Measurements from ENCODE around the gene CMIP.

CMIP gene

GRCh38 chr16:81514568-81515258 is 70.1 kb downstream of the CMIP start:
- Histone ChIP-seq H3K27ac (no peak overlapping the region), H3K4me2 (ENCODE audit: low read length) (no peak overlapping the region), H3K9ac (no peak overlapping the region), H2AFZ (no peak overlapping the region), H3K4me3 (ENCODE audit: low read depth, low read length) (no peak overlapping the region), H3K9me3 (ENCODE audit: control insufficient read depth, low read length) (no peaks in the 10 kb centered on the region), H3K79me2 (peaks cover 17% of the 10 kb centered on the region), H3K4me1 (no peaks in the 10 kb centered on the region), H3K36me3 (ENCODE audit: control insufficient read depth, insufficient read depth, low read length) (no peaks in the 10 kb centered on the region), H3K27me3 (ENCODE audit: control insufficient read depth, insufficient read depth, low read length) (no peaks in the 10 kb centered on the region)
- no peak for TF ChIP-seq CTCF (IDR thresholded peaks at IDR 0.05)

- H3K4me2 ChIP-seq (ENCODE audit: low read length), result no peak overlapping the region
- no peak for TF ChIP-seq CTCF (IDR thresholded peaks at IDR 0.05)
- H3K27ac ChIP-seq, result no peak overlapping the region
- H3K4me3 ChIP-seq (ENCODE audit: low read depth, low read length), result no peak overlapping the region
- H3K36me3 ChIP-seq (ENCODE audit: control insufficient read depth, insufficient read depth, low read length), result no peaks in the 10 kb centered on the region
- no peaks in the 10 kb centered on the region for H3K4me1 ChIP-seq
- H2AFZ ChIP-seq, result no peak overlapping the region
- H3K27me3 ChIP-seq (ENCODE audit: control insufficient read depth, insufficient read depth, low read length), result no peaks in the 10 kb centered on the region
- peaks cover 13% of the 10 kb centered on the region for H3K79me2 ChIP-seq
- H3K9ac ChIP-seq, result no peak overlapping the region
- H3K9me3 ChIP-seq (ENCODE audit: control insufficient read depth, low read length), result no peaks in the 10 kb centered on the region
Measured at GRCh38 chr16:81515281-81515680, 70.7 kb downstream of the CMIP start.

GRCh38 chr16:81515721-81516120 is 71.1 kb downstream of the CMIP start:
- Histone ChIP-seq H3K27ac (no peak overlapping the region), H3K4me1 (no peaks in the 10 kb centered on the region), H3K9ac (no peak overlapping the region), H3K4me2 (ENCODE audit: low read length) (no peak overlapping the region), H3K27me3 (ENCODE audit: control insufficient read depth, insufficient read depth, low read length) (no peaks in the 10 kb centered on the region), H2AFZ (no peak overlapping the region), H3K4me3 (ENCODE audit: low read depth, low read length) (no peak overlapping the region), H3K36me3 (ENCODE audit: control insufficient read depth, insufficient read depth, low read length) (no peaks in the 10 kb centered on the region), H3K79me2 (peaks cover 13% of the 10 kb centered on the region), H3K9me3 (ENCODE audit: control insufficient read depth, low read length) (no peaks in the 10 kb centered on the region)
- no peak for TF ChIP-seq CTCF (IDR thresholded peaks at IDR 0.05)

- no peak for TF ChIP-seq CTCF (IDR thresholded peaks at IDR 0.05)
- H3K79me2 ChIP-seq, result peaks cover 13% of the 10 kb centered on the region
- no peak overlapping the region for H2AFZ ChIP-seq
- no peaks in the 10 kb centered on the region for H3K27me3 ChIP-seq (ENCODE audit: control insufficient read depth, insufficient read depth, low read length)
- no peak overlapping the region for H3K27ac ChIP-seq
- no peaks in the 10 kb centered on the region for H3K4me1 ChIP-seq
- no peak overlapping the region for H3K4me2 ChIP-seq (ENCODE audit: low read length)
- no peak overlapping the region for H3K9ac ChIP-seq
- no peak overlapping the region for H3K4me3 ChIP-seq (ENCODE audit: low read depth, low read length)
- no peaks in the 10 kb centered on the region for H3K36me3 ChIP-seq (ENCODE audit: control insufficient read depth, insufficient read depth, low read length)
- no peaks in the 10 kb centered on the region for H3K9me3 ChIP-seq (ENCODE audit: control insufficient read depth, low read length)
Measured at GRCh38 chr16:81516478-81517149, 72.0 kb downstream of the CMIP start.

- no peak overlapping the region for H3K27ac ChIP-seq
- TF ChIP-seq CTCF (IDR thresholded peaks at IDR 0.05), result no peak
- H3K4me3 ChIP-seq (ENCODE audit: low read depth, low read length), result no peak overlapping the region
- no peak overlapping the region for H3K4me2 ChIP-seq (ENCODE audit: low read length)
- H3K4me1 ChIP-seq, result no peaks in the 10 kb centered on the region
- H3K9ac ChIP-seq, result no peak overlapping the region
- H3K79me2 ChIP-seq, result peaks cover 13% of the 10 kb centered on the region
- no peaks in the 10 kb centered on the region for H3K36me3 ChIP-seq (ENCODE audit: control insufficient read depth, insufficient read depth, low read length)
- H3K9me3 ChIP-seq (ENCODE audit: control insufficient read depth, low read length), result no peaks in the 10 kb centered on the region
- H2AFZ ChIP-seq, result no peak overlapping the region
- no peaks in the 10 kb centered on the region for H3K27me3 ChIP-seq (ENCODE audit: control insufficient read depth, insufficient read depth, low read length)
Measured at GRCh38 chr16:81517150-81517499, 72.5 kb downstream of the CMIP start.

Measured in parathyroid adenoma (tissue), 2 donors.